ENCODE results near the gene ROR2.

DNA sequence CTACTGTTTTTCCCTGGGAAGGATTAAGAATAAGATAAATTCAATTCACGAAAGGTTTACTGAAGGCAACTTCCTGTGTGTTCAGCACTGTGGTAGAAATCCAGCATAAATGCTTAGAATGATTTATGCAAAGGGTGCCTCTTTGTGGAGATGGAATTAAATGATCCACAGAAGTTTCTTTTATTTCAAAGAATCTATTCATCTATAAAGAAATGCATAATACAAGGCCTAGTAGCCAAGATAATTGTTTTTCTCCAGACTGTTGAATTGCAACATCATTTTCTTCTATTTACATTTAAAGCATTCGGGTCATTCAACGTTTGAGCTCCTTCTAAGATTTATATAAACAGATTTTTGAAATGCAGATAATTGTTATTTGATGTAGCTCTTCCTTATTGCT, 387.6 kb downstream of the ROR2 start:
- peak; percentile 17; the same call in 1 of the 2 replicates for TF ChIP-seq POLR2AphosphoS5 (IDR thresholded peaks at IDR 0.05; ENCODE audit: borderline replicate concordance, low read depth, low read length)
- no peak for TF ChIP-seq EZH2 (IDR thresholded peaks at IDR 0.05)
- TF ChIP-seq FOXP2 (optimal IDR thresholded peaks at IDR 0.05; ENCODE audit: control extremely low read depth, extremely low read length, insufficient read depth): no peak

All from SK-N-MC (cell line).